ENCODE measurements around the gene MAEL. TPM values are rescaled to one million over a fixed set of nuclear protein-coding genes. Genes with fewer than 3 reads are reported as not detected.

The MAEL gene
- total RNA-seq, 1 donor from 2014 or later = 0.41 TPM

DNA sequence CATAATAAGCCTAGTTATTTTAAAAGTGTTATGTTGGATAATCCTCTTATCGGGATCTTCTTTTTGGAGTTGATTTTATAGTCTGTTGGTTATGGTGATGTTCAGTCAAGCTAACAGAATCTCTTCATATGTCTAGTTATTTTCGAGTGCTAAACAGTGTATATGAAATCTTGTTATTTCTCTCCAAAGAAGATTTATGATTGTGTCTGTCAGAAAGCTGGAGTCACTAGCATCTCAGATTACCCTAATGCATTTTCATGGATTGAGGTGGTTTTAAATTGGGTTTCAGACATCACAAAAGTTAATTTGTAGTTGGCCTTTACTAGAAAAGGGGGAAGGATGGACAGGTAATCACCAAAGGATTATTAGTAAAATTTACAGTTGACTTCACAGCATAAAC, 13.3 kb downstream of the MAEL start:
- Mint-ChIP-seq H3K4me1 (ENCODE audit: unreplicated experiment) (no peaks in the 10 kb centered on the region), H3K36me3 (no peaks in the 10 kb centered on the region), H3K4me3 (no peak overlapping the region), H3K27me3 (peaks cover 3% of the 10 kb centered on the region), H3K9me3 (peaks cover 4% of the 10 kb centered on the region), H3K27ac (no peak overlapping the region)
- TF ChIP-seq, protein P1, sequence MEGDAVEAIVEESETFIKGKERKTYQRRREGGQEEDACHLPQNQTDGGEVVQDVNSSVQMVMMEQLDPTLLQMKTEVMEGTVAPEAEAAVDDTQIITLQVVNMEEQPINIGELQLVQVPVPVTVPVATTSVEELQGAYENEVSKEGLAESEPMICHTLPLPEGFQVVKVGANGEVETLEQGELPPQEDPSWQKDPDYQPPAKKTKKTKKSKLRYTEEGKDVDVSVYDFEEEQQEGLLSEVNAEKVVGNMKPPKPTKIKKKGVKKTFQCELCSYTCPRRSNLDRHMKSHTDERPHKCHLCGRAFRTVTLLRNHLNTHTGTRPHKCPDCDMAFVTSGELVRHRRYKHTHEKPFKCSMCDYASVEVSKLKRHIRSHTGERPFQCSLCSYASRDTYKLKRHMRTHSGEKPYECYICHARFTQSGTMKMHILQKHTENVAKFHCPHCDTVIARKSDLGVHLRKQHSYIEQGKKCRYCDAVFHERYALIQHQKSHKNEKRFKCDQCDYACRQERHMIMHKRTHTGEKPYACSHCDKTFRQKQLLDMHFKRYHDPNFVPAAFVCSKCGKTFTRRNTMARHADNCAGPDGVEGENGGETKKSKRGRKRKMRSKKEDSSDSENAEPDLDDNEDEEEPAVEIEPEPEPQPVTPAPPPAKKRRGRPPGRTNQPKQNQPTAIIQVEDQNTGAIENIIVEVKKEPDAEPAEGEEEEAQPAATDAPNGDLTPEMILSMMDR (conservative IDR thresholded peaks at IDR 0.05) = no peak
- DNase-seq (ENCODE audit: extremely low spot score, unreplicated experiment) = no peak

DNA sequence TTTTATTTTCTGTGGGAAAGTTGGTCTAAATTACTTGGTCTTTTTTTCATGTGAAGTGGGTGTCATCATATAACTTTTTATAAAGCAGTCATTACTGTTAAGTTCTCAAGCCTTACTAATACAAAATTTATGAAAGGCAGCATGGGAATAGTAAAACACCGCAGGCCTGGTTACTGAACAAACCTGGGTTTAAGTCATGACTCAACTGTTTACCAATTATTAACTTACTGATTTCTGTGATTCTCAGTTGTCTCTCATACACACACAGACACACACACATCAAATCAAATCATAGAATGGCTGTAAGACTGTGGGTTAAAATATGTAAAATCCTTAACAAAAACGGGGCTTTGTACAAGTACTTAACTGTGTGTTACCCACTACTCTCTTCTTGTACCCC, 14.6 kb downstream of the MAEL start:
- Mint-ChIP-seq H3K27me3 (peaks cover 3% of the 10 kb centered on the region), H3K4me1 (ENCODE audit: unreplicated experiment) (no peaks in the 10 kb centered on the region), H3K9me3 (peaks cover 4% of the 10 kb centered on the region), H3K4me3 (no peak overlapping the region), H3K27ac (no peak overlapping the region), H3K36me3 (no peaks in the 10 kb centered on the region)
- TF ChIP-seq, protein P1 (conservative IDR thresholded peaks at IDR 0.05) = no peak
- DNase-seq (ENCODE audit: extremely low spot score, unreplicated experiment) = no peak

DNA sequence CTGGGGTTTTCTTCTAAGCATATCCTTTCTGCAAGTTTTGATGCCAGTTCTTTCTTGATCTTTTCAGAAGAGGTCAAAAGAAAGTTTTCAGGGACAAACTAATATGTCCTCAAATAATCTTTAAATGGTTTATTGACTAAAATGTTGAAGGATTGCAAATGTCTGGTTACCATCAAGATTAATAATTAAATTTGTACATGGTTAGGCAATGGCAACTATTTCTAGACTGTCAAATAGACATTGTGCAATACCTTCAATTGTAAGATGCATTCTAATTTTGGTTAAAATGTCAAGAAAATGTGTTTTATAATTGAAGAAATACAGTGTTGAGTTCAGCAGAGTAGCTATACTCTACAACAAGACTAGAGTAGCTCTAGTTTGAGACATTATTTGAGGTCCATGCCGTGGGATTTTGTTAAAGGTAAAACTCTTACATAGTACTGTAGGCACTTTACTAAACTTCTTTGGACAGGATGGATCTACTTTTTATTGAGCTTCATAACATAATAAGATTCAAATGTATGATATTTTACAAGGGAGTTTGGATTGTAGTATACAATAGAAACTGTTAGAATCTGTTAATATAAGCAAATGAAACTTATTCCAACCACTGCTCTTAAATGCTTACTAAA, 22.6 kb downstream of the MAEL start:
- Mint-ChIP-seq H3K4me1 (ENCODE audit: unreplicated experiment) (no peaks in the 10 kb centered on the region), H3K4me3 (no peak overlapping the region), H3K9me3 (peaks cover 5% of the 10 kb centered on the region), H3K27me3 (peaks cover 29% of the 10 kb centered on the region), H3K27ac (no peak overlapping the region), H3K36me3 (no peaks in the 10 kb centered on the region)
- DNase-seq (ENCODE audit: extremely low spot score, unreplicated experiment) = no peak
- TF ChIP-seq, protein P1 (conservative IDR thresholded peaks at IDR 0.05) = no peak

DNA sequence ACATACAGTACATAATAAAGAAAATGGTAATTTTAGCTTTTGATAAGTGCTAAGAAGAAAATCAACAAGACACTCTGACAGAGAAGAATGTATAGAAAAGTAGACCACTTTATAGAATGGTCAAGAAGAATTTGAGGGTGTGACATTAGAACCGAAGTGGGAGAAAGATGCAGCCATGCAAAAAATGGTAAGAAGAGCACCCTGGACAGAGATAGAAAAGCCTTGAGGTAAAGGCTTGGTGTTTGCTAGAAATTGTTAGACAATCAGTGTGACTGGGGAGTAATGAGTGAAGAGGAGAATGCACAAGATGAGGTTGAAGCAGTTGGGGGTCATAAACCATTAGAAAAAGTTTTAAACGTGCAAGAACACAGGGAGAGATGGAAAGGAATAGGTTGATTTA, 23.5 kb downstream of the MAEL start:
- peaks cover 5% of the 10 kb centered on the region for H3K9me3 Mint-ChIP-seq
- no peak overlapping the region for H3K4me3 Mint-ChIP-seq
- H3K36me3 Mint-ChIP-seq = no peaks in the 10 kb centered on the region
- DNase-seq (ENCODE audit: extremely low spot score, unreplicated experiment) = no peak
- H3K4me1 Mint-ChIP-seq (ENCODE audit: unreplicated experiment) = no peaks in the 10 kb centered on the region
- H3K27me3 Mint-ChIP-seq = peaks cover 29% of the 10 kb centered on the region
- no peak overlapping the region for H3K27ac Mint-ChIP-seq
- TF ChIP-seq, protein P1 (conservative IDR thresholded peaks at IDR 0.05) = no peak

DNA sequence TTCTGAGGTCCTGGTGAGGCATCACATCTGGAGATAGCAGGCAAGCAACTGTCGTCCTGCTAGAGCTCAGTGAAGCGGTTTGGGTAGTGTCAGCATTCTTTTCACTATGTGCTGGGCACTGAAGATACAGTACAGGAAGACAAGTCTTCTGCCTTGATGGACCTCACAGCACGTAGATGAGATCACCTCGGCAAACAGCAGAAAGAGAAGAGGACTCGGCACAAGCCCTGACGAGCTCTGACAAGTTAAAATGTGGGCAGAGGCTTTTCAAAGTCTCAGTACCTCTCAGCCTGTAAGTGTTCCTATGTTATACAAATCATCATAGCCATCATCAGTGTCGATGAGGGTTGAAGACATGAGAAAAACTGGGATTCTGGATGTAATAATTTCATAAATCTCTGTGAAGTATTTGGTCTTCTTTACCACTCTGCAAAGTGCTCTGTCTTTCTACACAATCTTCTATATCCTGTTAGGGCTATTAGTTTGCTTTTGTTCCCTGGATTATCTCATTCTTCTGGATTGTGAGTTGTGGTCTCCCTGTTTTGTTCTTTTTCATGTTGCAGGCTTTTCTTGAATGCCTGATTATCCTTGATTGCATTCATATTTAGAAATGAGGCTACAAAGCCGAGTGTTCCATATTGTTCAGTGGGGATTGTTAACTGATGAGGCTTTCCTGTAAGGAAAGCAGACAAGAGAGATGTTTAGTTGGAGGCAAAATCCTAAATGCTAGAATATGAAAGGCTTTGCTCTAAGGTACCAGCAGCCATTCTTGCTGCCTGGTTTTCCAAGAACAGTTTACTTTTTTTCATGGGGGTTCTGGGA, 24.2 kb downstream of the MAEL start:
- Mint-ChIP-seq H3K36me3 (no peaks in the 10 kb centered on the region), H3K4me1 (ENCODE audit: unreplicated experiment) (no peaks in the 10 kb centered on the region), H3K27me3 (peaks cover 29% of the 10 kb centered on the region), H3K27ac (no peak overlapping the region), H3K9me3 (peaks cover 5% of the 10 kb centered on the region), H3K4me3 (no peak overlapping the region)
- no peak for DNase-seq (ENCODE audit: extremely low spot score, unreplicated experiment)
- TF ChIP-seq, protein P1 (conservative IDR thresholded peaks at IDR 0.05) = no peak

Data from type B pancreatic cell (in vitro differentiated cells).